ENCODE measurements around the gene TOR2A.
A peak's percentile ranks its signal among the peaks of the same experiment; 100 is the strongest.

The TOR2A gene

GRCh38 chr9:127724012-127724411 lies 11.1 kb downstream of the TOR2A start:
- H3K4me3 ChIP-seq (replicated peaks; ENCODE audit: low read depth, low read length): no peak overlapping the region
- DNase-seq (ENCODE audit: low read depth): no peak
- TF ChIP-seq, protein P1, sequence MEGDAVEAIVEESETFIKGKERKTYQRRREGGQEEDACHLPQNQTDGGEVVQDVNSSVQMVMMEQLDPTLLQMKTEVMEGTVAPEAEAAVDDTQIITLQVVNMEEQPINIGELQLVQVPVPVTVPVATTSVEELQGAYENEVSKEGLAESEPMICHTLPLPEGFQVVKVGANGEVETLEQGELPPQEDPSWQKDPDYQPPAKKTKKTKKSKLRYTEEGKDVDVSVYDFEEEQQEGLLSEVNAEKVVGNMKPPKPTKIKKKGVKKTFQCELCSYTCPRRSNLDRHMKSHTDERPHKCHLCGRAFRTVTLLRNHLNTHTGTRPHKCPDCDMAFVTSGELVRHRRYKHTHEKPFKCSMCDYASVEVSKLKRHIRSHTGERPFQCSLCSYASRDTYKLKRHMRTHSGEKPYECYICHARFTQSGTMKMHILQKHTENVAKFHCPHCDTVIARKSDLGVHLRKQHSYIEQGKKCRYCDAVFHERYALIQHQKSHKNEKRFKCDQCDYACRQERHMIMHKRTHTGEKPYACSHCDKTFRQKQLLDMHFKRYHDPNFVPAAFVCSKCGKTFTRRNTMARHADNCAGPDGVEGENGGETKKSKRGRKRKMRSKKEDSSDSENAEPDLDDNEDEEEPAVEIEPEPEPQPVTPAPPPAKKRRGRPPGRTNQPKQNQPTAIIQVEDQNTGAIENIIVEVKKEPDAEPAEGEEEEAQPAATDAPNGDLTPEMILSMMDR (IDR thresholded peaks at IDR 0.05; ENCODE audit: low read length, missing control alignments): no peak

DNA sequence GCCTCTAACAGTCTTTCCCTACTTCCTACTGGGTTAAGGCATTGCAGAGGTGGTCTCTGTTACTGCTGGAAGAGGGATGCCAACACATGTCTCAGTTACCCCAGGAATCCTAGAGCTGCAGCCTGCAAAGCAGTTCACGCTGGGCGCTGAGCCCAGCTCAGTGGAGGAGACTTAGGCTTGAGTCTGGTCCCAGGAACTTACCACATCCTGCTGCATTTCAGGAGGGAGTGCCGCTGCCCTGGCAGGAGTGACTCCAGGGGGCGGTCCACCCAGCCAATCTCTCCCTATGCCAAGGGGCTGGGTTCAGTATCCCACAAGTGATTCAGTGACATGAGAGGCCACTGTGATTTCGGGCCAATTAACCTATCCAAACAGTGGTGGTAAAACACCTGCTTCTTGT lies 11.7 kb downstream of the TOR2A start:
- TF ChIP-seq, protein P1 (IDR thresholded peaks at IDR 0.05; ENCODE audit: low read length, missing control alignments): peak; percentile 3
- no peak overlapping the region for H3K4me3 ChIP-seq (replicated peaks; ENCODE audit: low read depth, low read length)
- peak; percentile 60 for DNase-seq (ENCODE audit: low read depth)

- no peak overlapping the region for H3K4me3 ChIP-seq (replicated peaks; ENCODE audit: low read depth, low read length)
- DNase-seq (ENCODE audit: low read depth): no peak
- TF ChIP-seq, protein P1 (IDR thresholded peaks at IDR 0.05; ENCODE audit: low read length, missing control alignments): no peak
These were observed 12.1 kb downstream of the TOR2A start for GRCh38 chr9:127723013-127723412.

- no peak for DNase-seq (ENCODE audit: low read depth)
- H3K4me3 ChIP-seq (replicated peaks; ENCODE audit: low read depth, low read length): no peak overlapping the region
- TF ChIP-seq, protein P1 (IDR thresholded peaks at IDR 0.05; ENCODE audit: low read length, missing control alignments): no peak
These were observed 12.9 kb downstream of the TOR2A start for GRCh38 chr9:127722055-127722745.

DNA sequence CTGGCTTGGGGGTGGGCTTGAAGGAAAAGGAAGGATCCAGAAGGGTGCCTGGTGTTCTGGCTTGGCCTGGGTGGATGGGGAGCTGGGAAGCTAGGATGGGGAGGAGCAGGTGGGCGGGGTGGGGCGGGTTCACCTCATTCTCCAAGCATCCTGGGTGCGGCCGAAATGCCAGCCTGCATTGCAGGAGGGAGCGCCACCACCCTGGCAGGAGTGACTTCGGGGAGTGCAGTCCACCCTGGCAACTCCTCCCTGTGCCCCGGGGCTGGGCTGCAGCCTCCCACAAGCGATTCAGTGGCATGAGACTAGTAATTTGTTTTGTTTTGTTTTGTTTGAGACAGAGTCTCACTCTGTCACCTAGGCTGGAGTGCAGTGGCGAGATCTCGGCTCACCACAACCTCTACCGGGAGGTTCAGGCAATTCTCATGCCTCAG lies 13.7 kb downstream of the TOR2A start:
- DNase-seq (ENCODE audit: low read depth): no peak
- H3K4me3 ChIP-seq (replicated peaks; ENCODE audit: low read depth, low read length): no peak overlapping the region
- TF ChIP-seq, protein P1 (IDR thresholded peaks at IDR 0.05; ENCODE audit: low read length, missing control alignments): no peak

DNA sequence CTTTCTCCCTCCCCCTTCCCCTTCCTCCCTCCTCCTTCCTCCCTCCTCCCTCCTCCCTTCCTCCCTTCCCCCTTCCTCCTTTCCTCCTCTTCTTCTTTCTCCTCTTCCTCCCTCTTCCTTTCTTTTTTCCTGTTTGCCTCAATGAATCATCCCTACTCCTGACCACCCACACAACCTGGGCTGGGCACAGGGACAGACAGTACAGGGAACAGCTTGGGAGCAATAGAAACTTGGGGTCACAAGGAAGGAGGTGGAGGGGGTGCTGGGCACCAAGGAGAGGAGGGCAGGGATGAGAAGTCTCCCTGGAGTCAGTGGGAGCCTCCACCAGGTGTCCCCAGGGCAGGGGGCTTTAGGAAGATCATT lies 14.2 kb downstream of the TOR2A start:
- no peak overlapping the region for H3K4me3 ChIP-seq (replicated peaks; ENCODE audit: low read depth, low read length)
- TF ChIP-seq, protein P1 (IDR thresholded peaks at IDR 0.05; ENCODE audit: low read length, missing control alignments): no peak
- no peak for DNase-seq (ENCODE audit: low read depth)
